ENCODE results near the gene SMAD3.

DNA sequence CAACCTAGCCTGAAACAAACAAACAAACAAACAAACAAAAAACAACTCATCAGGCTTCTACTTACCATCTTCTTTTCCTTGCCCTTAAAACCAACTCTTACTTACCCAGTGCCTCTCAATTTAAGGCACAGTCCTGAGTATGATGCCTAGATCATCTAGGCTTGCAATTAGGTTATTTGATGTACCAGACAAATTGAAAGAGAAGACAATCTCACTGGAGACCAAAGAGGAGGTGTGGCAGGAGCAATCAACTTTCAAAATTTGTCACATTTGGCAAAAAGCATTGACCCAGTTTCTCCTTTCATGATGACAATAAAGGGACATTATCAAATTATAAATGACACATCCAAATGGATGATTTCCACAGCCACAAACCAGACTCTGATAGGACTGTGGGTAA lies 153.0 kb downstream of the SMAD3 start:
- TF ChIP-seq, protein P1, sequence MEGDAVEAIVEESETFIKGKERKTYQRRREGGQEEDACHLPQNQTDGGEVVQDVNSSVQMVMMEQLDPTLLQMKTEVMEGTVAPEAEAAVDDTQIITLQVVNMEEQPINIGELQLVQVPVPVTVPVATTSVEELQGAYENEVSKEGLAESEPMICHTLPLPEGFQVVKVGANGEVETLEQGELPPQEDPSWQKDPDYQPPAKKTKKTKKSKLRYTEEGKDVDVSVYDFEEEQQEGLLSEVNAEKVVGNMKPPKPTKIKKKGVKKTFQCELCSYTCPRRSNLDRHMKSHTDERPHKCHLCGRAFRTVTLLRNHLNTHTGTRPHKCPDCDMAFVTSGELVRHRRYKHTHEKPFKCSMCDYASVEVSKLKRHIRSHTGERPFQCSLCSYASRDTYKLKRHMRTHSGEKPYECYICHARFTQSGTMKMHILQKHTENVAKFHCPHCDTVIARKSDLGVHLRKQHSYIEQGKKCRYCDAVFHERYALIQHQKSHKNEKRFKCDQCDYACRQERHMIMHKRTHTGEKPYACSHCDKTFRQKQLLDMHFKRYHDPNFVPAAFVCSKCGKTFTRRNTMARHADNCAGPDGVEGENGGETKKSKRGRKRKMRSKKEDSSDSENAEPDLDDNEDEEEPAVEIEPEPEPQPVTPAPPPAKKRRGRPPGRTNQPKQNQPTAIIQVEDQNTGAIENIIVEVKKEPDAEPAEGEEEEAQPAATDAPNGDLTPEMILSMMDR (IDR thresholded peaks at IDR 0.05) = no peak
- TF ChIP-seq POLR2AphosphoS5 (IDR thresholded peaks at IDR 0.05; ENCODE audit: insufficient read depth in 1 of 2, low read depth in 1 of 2) (no peak), POLR2A (IDR thresholded peaks at IDR 0.05) (no peak)
